H1 (cell line): ENCODE data around the gene HYDIN. TPM values are rescaled to one million over a fixed set of nuclear protein-coding genes. Genes with fewer than 3 reads are reported as not detected.

ENCODE experiments used
- CTCF ChIA-PET: fragments of 300-600 bp; sonication (Branson Sonifier 250); formaldehyde crosslinking; loops from one replicate; lab custom pipeline; 2021; ENCODE audit not compliant: partially characterized antibody; lab: Charles Lee
- POLR2A ChIA-PET: fragments of 300-600 bp; sonication (Branson Sonifier 250); formaldehyde crosslinking; loops from one replicate; lab custom pipeline; 2021; ENCODE audit warnings: inconsistent platforms; ENCODE audit not compliant: partially characterized antibody; lab: Charles Lee
- DNase-seq, 2 experiments: peaks; one replicate each; pipeline versions ENCODE4 v3.0.0 to v3.0.0-alpha.2; 2010 to 2022; ENCODE audit warnings: low spot score in 2 of 2, low read depth in 1 of 2, mixed read lengths in 1 of 2
- FAIRE-seq: peaks from 2 replicates; lab custom pipeline; 2011; peaks lifted over from hg19 to GRCh38; lab: Jason Lieb, UNC
- H2AFZ ChIP-seq: 2 replicates; pipeline ENCODE4 v1.8.1; 2012; ENCODE audit warnings: low read length, inconsistent platforms
- H2AK5ac ChIP-seq: 2 replicates; pipeline ENCODE4 v1.6.1; 2013; ENCODE audit warnings: low read depth, low read length
- H2BK120ac ChIP-seq: replicated peaks from 2 replicates; pipeline ENCODE3; 2013; ENCODE audit warnings: low read depth, low read length, inconsistent platforms
- H2BK12ac ChIP-seq: 2 replicates; pipeline ENCODE4 v1.6.1; 2013; ENCODE audit warnings: low read depth, low read length
- H2BK15ac ChIP-seq: 2 replicates; pipeline ENCODE4 v1.6.1; 2013; ENCODE audit warnings: low read length
- H2BK20ac ChIP-seq: 2 replicates; pipeline ENCODE4 v1.6.1; 2013; ENCODE audit warnings: low read length
- H2BK5ac ChIP-seq: 2 replicates; pipeline ENCODE4 v1.6.1; 2013; ENCODE audit warnings: low read depth, low read length
- H3K14ac ChIP-seq: 2 replicates; pipeline ENCODE4 v1.6.1; 2013; ENCODE audit warnings: inconsistent platforms; ENCODE audit not compliant: insufficient read length
- H3K18ac ChIP-seq: 2 replicates; pipeline ENCODE4 v1.6.1; 2013; ENCODE audit warnings: low read length; ENCODE audit errors: extremely low read depth
- H3K23ac ChIP-seq: 2 replicates; pipeline ENCODE4 v1.6.1; 2013; ENCODE audit warnings: inconsistent platforms; ENCODE audit not compliant: insufficient read length
- H3K23me2 ChIP-seq: 2 replicates; pipeline ENCODE4 v1.6.1; 2013; ENCODE audit warnings: low read depth, low read length
- H3K27ac ChIP-seq: 2 replicates; pipeline ENCODE4 v1.6.1; 2011; ENCODE audit warnings: low read depth, low read length, inconsistent platforms
- H3K27me3 ChIP-seq, 4 experiments: replicated peaks in 1 of 4; 1 replicate in 1 of 4; 2 replicates in 3 of 4; pipeline versions ENCODE4 v1.6.1 to v1.8.1; 2011 to 2013; ENCODE audit warnings: low read length in 3 of 4, mild to moderate bottlenecking in 3 of 4, inconsistent platforms in 2 of 4, mixed read lengths in 2 of 4, moderate library complexity in 1 of 4; ENCODE audit not compliant: control insufficient read depth in 3 of 4, insufficient read depth in 3 of 4; ENCODE audit errors: extremely low read depth in 1 of 4
- H3K36me3 ChIP-seq, 4 experiments: 2 replicates each; pipeline versions ENCODE4 v1.6.1 to v1.8.1; 2011 to 2013; ENCODE audit warnings: mild to moderate bottlenecking in 4 of 4, low read length in 3 of 4, moderate library complexity in 2 of 4, control low read depth in 1 of 4, inconsistent platforms in 1 of 4; ENCODE audit not compliant: insufficient read depth in 4 of 4, control insufficient read depth in 2 of 4
- H3K4ac ChIP-seq: replicated peaks from 2 replicates; pipeline ENCODE3; 2013; ENCODE audit warnings: low read length, low read depth, mixed read lengths, inconsistent platforms; ENCODE audit not compliant: insufficient read length
- H3K4me1 ChIP-seq, 4 experiments: replicated peaks in 1 of 4; 1 replicate in 1 of 4; 2 replicates in 3 of 4; pipeline versions ENCODE4 v1.6.1 to v1.8.1; 2011 to 2013; ENCODE audit warnings: low read length in 3 of 4, inconsistent platforms in 2 of 4, mixed read lengths in 1 of 4; ENCODE audit not compliant: insufficient read depth in 4 of 4, control insufficient read depth in 3 of 4
- H3K4me2 ChIP-seq, 2 experiments: 2 replicates each; pipeline versions ENCODE4 v1.6.1 to v1.8.1; 2011 to 2013; ENCODE audit warnings: low read depth in 2 of 2, low read length in 2 of 2, control low read depth in 1 of 2, inconsistent platforms in 1 of 2, mild to moderate bottlenecking in 1 of 2; ENCODE audit not compliant: insufficient read depth in 1 of 2
- H3K4me3 ChIP-seq, 4 experiments: fragments of 200-600, 300-600 bp in 1 of 4; sonication (generic), shearing (Covaris generic), sonication (Bioruptor Twin) in 1 of 4; 2 replicates each; pipeline versions ENCODE4 v1.5.1 to v1.8.1; 2011 to 2016; ENCODE audit warnings: low read length in 4 of 4, low read depth in 3 of 4, control low read depth in 2 of 4, inconsistent platforms in 2 of 4, mild to moderate bottlenecking in 2 of 4, mixed read lengths in 1 of 4, moderate library complexity in 1 of 4; ENCODE audit not compliant: insufficient read depth in 2 of 4; ENCODE audit errors: extremely low read depth in 1 of 4
- H3K56ac ChIP-seq: replicated peaks from 2 replicates; pipeline ENCODE3; 2013; ENCODE audit warnings: low read depth, mild to moderate bottlenecking, mixed read lengths, low read length, inconsistent platforms; ENCODE audit not compliant: insufficient read length
- H3K79me1 ChIP-seq: 2 replicates; pipeline ENCODE4 v1.6.1; 2013; ENCODE audit warnings: low read depth, low read length, control low read depth
- H3K79me2 ChIP-seq, 2 experiments: 2 replicates each; pipeline versions ENCODE4 v1.6.1 to v1.8.1; 2012 to 2013; ENCODE audit warnings: low read length in 2 of 2, mild to moderate bottlenecking in 2 of 2, inconsistent platforms in 1 of 2; ENCODE audit not compliant: insufficient read depth in 2 of 2, control insufficient read depth in 1 of 2
- H3K9ac ChIP-seq, 4 experiments: replicated peaks in 1 of 4; 1 replicate in 1 of 4; 2 replicates in 3 of 4; pipeline versions ENCODE4 v1.6.1 to v1.8.1; 2011 to 2013; ENCODE audit warnings: low read depth in 3 of 4, low read length in 3 of 4, control low read depth in 2 of 4, mild to moderate bottlenecking in 2 of 4, moderate library complexity in 2 of 4, inconsistent platforms in 1 of 4; ENCODE audit errors: extremely low read depth in 1 of 4
- H3K9me3 ChIP-seq, 2 experiments: 2 replicates each; pipeline versions ENCODE4 v1.6.1 to v1.8.1; 2012 to 2013; ENCODE audit warnings: mild to moderate bottlenecking in 2 of 2, moderate library complexity in 2 of 2, control low read depth in 1 of 2, inconsistent platforms in 1 of 2, low read depth in 1 of 2, low read length in 1 of 2, mixed read lengths in 1 of 2; ENCODE audit not compliant: insufficient read depth in 2 of 2
- H4K20me1 ChIP-seq, 2 experiments: replicated peaks in 1 of 2; 2 replicates each; pipeline versions ENCODE3 to v1.8.1; 2011 to 2013; ENCODE audit warnings: inconsistent platforms in 2 of 2, low read length in 2 of 2, mild to moderate bottlenecking in 1 of 2; ENCODE audit not compliant: insufficient read depth in 2 of 2, control insufficient read depth in 1 of 2
- H4K5ac ChIP-seq: 2 replicates; pipeline ENCODE4 v1.6.1; 2013; ENCODE audit warnings: low read length, low read depth, mixed read lengths, inconsistent platforms; ENCODE audit not compliant: insufficient read length
- H4K8ac ChIP-seq: 2 replicates; pipeline ENCODE4 v1.8.0; 2013; ENCODE audit warnings: mild to moderate bottlenecking, moderate library complexity, low read length, inconsistent platforms; ENCODE audit not compliant: insufficient read depth; ENCODE audit errors: extremely low read depth
- H4K91ac ChIP-seq: replicated peaks from 2 replicates; pipeline ENCODE3; 2013; ENCODE audit warnings: low read length, mixed read lengths, inconsistent platforms; ENCODE audit not compliant: insufficient read length
- CBX5 ChIP-seq: fragments of 300-800, 300-1000 bp; sonication (generic); IDR thresholded peaks from 2 replicates; pipeline ENCODE4 v1.7.1; 2016; ENCODE audit warnings: antibody characterized with exemption, low read length, low read depth
- CBX8 ChIP-seq: fragments of 300-800, 300-1000 bp; sonication (generic); IDR thresholded peaks from 2 replicates; pipeline ENCODE4 v1.7.1; 2016; ENCODE audit warnings: low read depth, low read length, borderline replicate concordance
- CEBPB ChIP-seq: IDR thresholded peaks from 2 replicates; pipeline ENCODE4 v1.6.1; 2012; ENCODE audit warnings: low read depth, low read length
- EP300 ChIP-seq, 2 experiments: IDR thresholded peaks; 1 replicate in 1 of 2; 2 replicates in 1 of 2; pipeline ENCODE4 v1.6.1; 2011 to 2012; ENCODE audit warnings: low read depth in 2 of 2, low read length in 2 of 2, mild to moderate bottlenecking in 2 of 2, borderline replicate concordance in 1 of 2, inconsistent platforms in 1 of 2, moderate library complexity in 1 of 2
- GTF2F1 ChIP-seq: IDR thresholded peaks from 2 replicates; pipeline ENCODE4 v1.6.1; 2012; ENCODE audit warnings: low read depth, low read length, improper control_type of control experiment, borderline replicate concordance
- KDM5A ChIP-seq: fragments of 200-600 bp; IDR thresholded peaks from 2 replicates; pipeline ENCODE4 v1.7.1; 2012; ENCODE audit warnings: mild to moderate bottlenecking, low read length, inconsistent platforms, mixed read lengths
- PHF8 ChIP-seq: fragments of 200-600 bp; sonication (generic); conservative IDR thresholded peaks from 2 replicates; pipeline ENCODE4 v1.7.1; 2012; ENCODE audit warnings: low read depth, mild to moderate bottlenecking, inconsistent platforms, low read length, moderate library complexity
- POLR2A ChIP-seq, 2 experiments: IDR thresholded peaks; 1 replicate in 1 of 2; 2 replicates in 1 of 2; pipeline ENCODE4 v1.6.1; 2011; ENCODE audit warnings: low read depth in 2 of 2, low read length in 2 of 2, mild to moderate bottlenecking in 2 of 2; ENCODE audit errors: control extremely low read depth in 1 of 2
- RBBP5 ChIP-seq: IDR thresholded peaks from 2 replicates; pipeline ENCODE4 v1.7.1; 2012; ENCODE audit warnings: low read depth, mild to moderate bottlenecking, inconsistent platforms, low read length, moderate library complexity, borderline replicate concordance
- RFX5 ChIP-seq: IDR thresholded peaks from 2 replicates; pipeline ENCODE4 v1.6.1; 2011; ENCODE audit warnings: low read depth, low read length, improper control_type of control experiment, borderline replicate concordance
- SRF ChIP-seq: IDR thresholded peaks from 2 replicates; pipeline ENCODE4 v1.6.1; 2011; ENCODE audit warnings: mild to moderate bottlenecking, low read depth, low read length, moderate library complexity
- SUZ12 ChIP-seq: fragments of 200-600 bp; sonication (generic); IDR thresholded peaks from 2 replicates; pipeline ENCODE4 v1.6.1; 2012; ENCODE audit warnings: mild to moderate bottlenecking, inconsistent platforms, low read length, moderate library complexity, mixed read lengths
- TAF1 ChIP-seq: IDR thresholded peaks from 2 replicates; pipeline ENCODE4 v1.6.1; 2011; ENCODE audit warnings: mild to moderate bottlenecking, low read depth, low read length
- TAF7 ChIP-seq: optimal IDR thresholded peaks from 2 replicates; pipeline ENCODE3; 2011; ENCODE audit warnings: low read depth, mild to moderate bottlenecking, inconsistent platforms, low read length, moderate library complexity, borderline replicate concordance
- WGBS, 2 experiments: shearing (Covaris generic) in 1 of 2; methylation state at CpG; one replicate each; pipeline versions ENCODE4 v1.1.6 to v1.1.7; 2013 to 2015; ENCODE audit warnings: low lambda C conversion rate in 2 of 2, mixed read lengths in 2 of 2, inconsistent platforms in 1 of 2, low coverage in 1 of 2, missing lambda C conversion rate in 1 of 2; ENCODE audit not compliant: insufficient replicate concordance in 2 of 2, insufficient coverage in 1 of 2, insufficient read length in 1 of 2; ENCODE audit errors: extremely low coverage in 1 of 2, missing lambda C conversion rate in 1 of 2; 5-methylcytosine and 5-hydroxymethylcytosine counted together
- polyA plus RNA-seq, 7 experiments: library from polyadenylated mRNA; depleted of rRNA in 3 of 7; stranded (reverse) in 5 of 7; unstranded in 2 of 7; fragments of >200 nt in 5 of 7; fragments of 200-250 nt in 2 of 7; gene quantifications; 1 replicate in 5 of 7; 2 replicates in 1 of 7; 4 replicates in 1 of 7; pipeline versions ENCODE4 v1.2.1 to v1.2.3, GENCODE V29; 2011 to 2013; ENCODE audit warnings: missing spikeins in 2 of 7, mixed read lengths in 2 of 7
- total RNA-seq: library from RNA; stranded (reverse); fragmentation: NEBNext Ultra II Directional; extraction: Animal tissue kit (Norgen Biotek cat#: 25700); gene quantifications from 2 replicates; pipeline ENCODE4 v1.2.1, GENCODE V29; 2021
- TF ChIP-seq, protein P1 (sequence below): IDR thresholded peaks from 2 replicates; pipeline ENCODE4 v1.6.1; 2011; ENCODE audit warnings: low read depth, mild to moderate bottlenecking, low read length; ENCODE audit not compliant: insufficient read depth

Gene HYDIN
- total and polyA plus RNA-seq, 2 of the 8 experiments (the other 6 are each of a cell fraction or from before 2014, with no cell fraction given): 1.1 to 1.8 TPM

GRCh38 chr16:71242036-71242435, 11.5 kb upstream of the HYDIN start:
- Histone ChIP-seq H4K8ac (no peak overlapping the region), H3K4me2 (no peak overlapping the region), H3K4ac (no peak overlapping the region), H3K14ac (no peak overlapping the region), H4K5ac (no peak overlapping the region), H2BK5ac (no peak overlapping the region), H3K23me2 (no peaks in the 10 kb centered on the region), H3K79me2 (no peaks in the 10 kb centered on the region), H2BK20ac (no peak overlapping the region), H2BK12ac (no peak overlapping the region), H3K56ac (no peak overlapping the region), H4K20me1 (no peaks in the 10 kb centered on the region), H3K23ac (no peak overlapping the region), H3K9ac (no peak overlapping the region), H3K36me3 (no peaks in the 10 kb centered on the region), H3K27me3 (no peaks in the 10 kb centered on the region), H3K4me1 (no peaks in the 10 kb centered on the region), H3K79me1 (no peaks in the 10 kb centered on the region), H2AK5ac (no peak overlapping the region), H3K27ac (no peak overlapping the region), H2BK15ac (no peak overlapping the region), H3K9me3 (peaks cover 1 to 4% of the 10 kb centered on the region in 2 experiments; a peak in 2 of 4 replicates), H2AFZ (no peak overlapping the region), H4K91ac (no peak overlapping the region), H2BK120ac (no peak overlapping the region), H3K18ac (no peak overlapping the region), H3K4me3 (no peak overlapping the region)
- TF ChIP-seq RFX5: no peak
- TF ChIP-seq, protein P1, sequence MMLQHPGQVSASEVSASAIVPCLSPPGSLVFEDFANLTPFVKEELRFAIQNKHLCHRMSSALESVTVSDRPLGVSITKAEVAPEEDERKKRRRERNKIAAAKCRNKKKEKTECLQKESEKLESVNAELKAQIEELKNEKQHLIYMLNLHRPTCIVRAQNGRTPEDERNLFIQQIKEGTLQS: no peak
- TF ChIP-seq GTF2F1: no peak
- TF ChIP-seq RBBP5: no peak
- no peak for TF ChIP-seq EP300 (IDR thresholded peaks at IDR 0.05; ENCODE audit: borderline replicate concordance in 1 of 2, low read depth in 2 of 2, low read length in 2 of 2)
- TF ChIP-seq KDM5A: no peak
- TF ChIP-seq TAF7: no peak
- TF ChIP-seq SUZ12: no peak
- TF ChIP-seq CBX8: no peak
- no peak for TF ChIP-seq TAF1
- no peak for TF ChIP-seq CEBPB
- no peak for TF ChIP-seq SRF
- TF ChIP-seq POLR2A (IDR thresholded peaks at IDR 0.05; ENCODE audit: control extremely low read depth in 1 of 2, low read depth in 2 of 2, low read length in 2 of 2): no peak
- TF ChIP-seq PHF8: no peak
- no peak for TF ChIP-seq CBX5
- ChIA-PET POLR2A (no interaction called here), CTCF (interaction anchor here (1.4 to 5.0 kb wide), 4 partner anchors 8 to 116 kb away, joined by 3 to 35 read pairs (median 4); no protein-coding TSS in a partner anchor)
- FAIRE-seq: no peak
- WGBS, 2 experiments: 94% methylated on average over 4 of the region's 4 CpGs; no CpG with 5 or more reads in 1 of the 2 experiments
- DNase-seq: no peak
